Activated naive CD8-positive, alpha-beta T cell treated with anti-CD3 and anti-CD28 coated beads for 36 hours (primary cell): ENCODE results near the gene TMTC2. TPM values are rescaled to one million over a fixed set of nuclear protein-coding genes. Genes with fewer than 3 reads are reported as not detected.

Experiments
- DNase-seq: peaks from one replicate; pipeline ENCODE4 v3.0.0; 2021
- H3K27ac Mint-ChIP-seq: one replicate; pipeline ENCODE4 v1.8.0; 2022; ENCODE audit warnings: mild to moderate bottlenecking, moderate library complexity, mixed read lengths
- H3K27me3 Mint-ChIP-seq: one replicate; pipeline ENCODE4 v1.8.0; 2022; ENCODE audit warnings: mild to moderate bottlenecking, mixed read lengths
- H3K36me3 Mint-ChIP-seq: one replicate; pipeline ENCODE4 v1.8.0; 2021; ENCODE audit warnings: mild to moderate bottlenecking, mixed read lengths
- H3K4me1 Mint-ChIP-seq: one replicate; pipeline ENCODE4 v1.8.0; 2021; ENCODE audit warnings: mixed read lengths
- H3K4me3 Mint-ChIP-seq: one replicate; pipeline ENCODE4 v1.8.0; 2022; ENCODE audit warnings: mild to moderate bottlenecking, moderate library complexity, mixed read lengths
- H3K9me3 Mint-ChIP-seq: one replicate; pipeline ENCODE4 v1.8.0; 2022; ENCODE audit warnings: mixed read lengths
- total RNA-seq, 2 experiments: library from RNA; stranded (reverse); gene quantifications; one replicate each; pipeline ENCODE4 v1.2.3, GENCODE V29; 2021

The TMTC2 gene
- total RNA-seq, 2 experiments from 2014 or later: 1.4 to 1.7 TPM

GRCh38 chr12:82926630-82927029 is 239.9 kb downstream of the TMTC2 start:
- Mint-ChIP-seq H3K4me1 (no peaks in the 10 kb centered on the region), H3K36me3 (no peaks in the 10 kb centered on the region), H3K27me3 (no peaks in the 10 kb centered on the region), H3K4me3 (no peak overlapping the region), H3K27ac (no peak overlapping the region), H3K9me3 (no peaks in the 10 kb centered on the region)
- no peak for DNase-seq

- Mint-ChIP-seq H3K9me3 (no peaks in the 10 kb centered on the region), H3K27ac (no peak overlapping the region), H3K4me3 (no peak overlapping the region), H3K27me3 (no peaks in the 10 kb centered on the region), H3K36me3 (no peaks in the 10 kb centered on the region), H3K4me1 (no peaks in the 10 kb centered on the region)
- no peak for DNase-seq
These were observed 243.6 kb downstream of the TMTC2 start for GRCh38 chr12:82930301-82930700.

- no peaks in the 10 kb centered on the region for H3K36me3 Mint-ChIP-seq
These were observed 244.8 kb downstream of the TMTC2 start for GRCh38 chr12:82931349-82932116.

GRCh38 chr12:82937151-82937550 is 250.4 kb downstream of the TMTC2 start:
- Mint-ChIP-seq H3K27ac (no peak overlapping the region), H3K27me3 (no peaks in the 10 kb centered on the region), H3K4me3 (no peak overlapping the region), H3K4me1 (peaks cover 2% of the 10 kb centered on the region), H3K36me3 (no peaks in the 10 kb centered on the region), H3K9me3 (no peaks in the 10 kb centered on the region)
- DNase-seq: no peak

More at GRCh38 chr12:82931349-82932116, 244.8 kb downstream of the TMTC2 start:
- Mint-ChIP-seq H3K9me3 (no peaks in the 10 kb centered on the region), H3K27me3 (no peaks in the 10 kb centered on the region), H3K4me1 (no peaks in the 10 kb centered on the region), H3K4me3 (no peak overlapping the region), H3K27ac (no peak overlapping the region)
- DNase-seq: no peak

GRCh38 chr12:82942521-82942920 is 255.8 kb downstream of the TMTC2 start:
- Mint-ChIP-seq H3K36me3 (no peaks in the 10 kb centered on the region), H3K9me3 (no peaks in the 10 kb centered on the region), H3K4me3 (no peak overlapping the region), H3K27me3 (no peaks in the 10 kb centered on the region), H3K4me1 (peaks cover 2% of the 10 kb centered on the region), H3K27ac (no peak overlapping the region)
- no peak for DNase-seq

- H3K27me3 Mint-ChIP-seq: no peaks in the 10 kb centered on the region
- DNase-seq: no peak
- peaks cover 2% of the 10 kb centered on the region for H3K4me1 Mint-ChIP-seq
- H3K27ac Mint-ChIP-seq: no peak overlapping the region
- H3K4me3 Mint-ChIP-seq: no peak overlapping the region
- H3K36me3 Mint-ChIP-seq: no peaks in the 10 kb centered on the region
- H3K9me3 Mint-ChIP-seq: no peaks in the 10 kb centered on the region
These were observed 256.3 kb downstream of the TMTC2 start for GRCh38 chr12:82942991-82943401.

GRCh38 chr12:82948491-82948890 is 261.8 kb downstream of the TMTC2 start:
- DNase-seq: no peak
- no peak overlapping the region for H3K27ac Mint-ChIP-seq
- H3K9me3 Mint-ChIP-seq: no peaks in the 10 kb centered on the region
- H3K36me3 Mint-ChIP-seq: no peaks in the 10 kb centered on the region
- H3K4me1 Mint-ChIP-seq: no peaks in the 10 kb centered on the region
- no peaks in the 10 kb centered on the region for H3K27me3 Mint-ChIP-seq
- no peak overlapping the region for H3K4me3 Mint-ChIP-seq

- Mint-ChIP-seq H3K36me3 (no peaks in the 10 kb centered on the region), H3K4me1 (no peaks in the 10 kb centered on the region), H3K27me3 (no peaks in the 10 kb centered on the region), H3K9me3 (no peaks in the 10 kb centered on the region), H3K27ac (no peak overlapping the region), H3K4me3 (no peak overlapping the region)
- DNase-seq: no peak
These were observed 263.6 kb downstream of the TMTC2 start for GRCh38 chr12:82950356-82950755.

- Mint-ChIP-seq H3K27me3 (no peaks in the 10 kb centered on the region), H3K4me1 (no peaks in the 10 kb centered on the region), H3K9me3 (peaks cover 5% of the 10 kb centered on the region), H3K36me3 (no peaks in the 10 kb centered on the region), H3K27ac (no peak overlapping the region), H3K4me3 (no peak overlapping the region)
- DNase-seq: no peak
These were observed 266.2 kb downstream of the TMTC2 start for GRCh38 chr12:82952946-82953345.

- peaks cover 5% of the 10 kb centered on the region for H3K9me3 Mint-ChIP-seq
- no peak overlapping the region for H3K27ac Mint-ChIP-seq
- H3K36me3 Mint-ChIP-seq: no peaks in the 10 kb centered on the region
- H3K4me1 Mint-ChIP-seq: no peaks in the 10 kb centered on the region
- DNase-seq: no peak
- H3K4me3 Mint-ChIP-seq: no peak overlapping the region
- H3K27me3 Mint-ChIP-seq: no peaks in the 10 kb centered on the region
These were observed 266.7 kb downstream of the TMTC2 start for GRCh38 chr12:82953397-82953796.

GRCh38 chr12:82954064-82954463 is 267.4 kb downstream of the TMTC2 start:
- no peaks in the 10 kb centered on the region for H3K27me3 Mint-ChIP-seq
- H3K9me3 Mint-ChIP-seq: peaks cover 5% of the 10 kb centered on the region
- no peaks in the 10 kb centered on the region for H3K4me1 Mint-ChIP-seq
- no peak overlapping the region for H3K4me3 Mint-ChIP-seq
- DNase-seq: no peak
- no peak overlapping the region for H3K27ac Mint-ChIP-seq
- no peaks in the 10 kb centered on the region for H3K36me3 Mint-ChIP-seq

- H3K36me3 Mint-ChIP-seq: no peaks in the 10 kb centered on the region
- peaks cover 5% of the 10 kb centered on the region for H3K9me3 Mint-ChIP-seq
- DNase-seq: no peak
- H3K4me1 Mint-ChIP-seq: no peaks in the 10 kb centered on the region
- H3K27me3 Mint-ChIP-seq: no peaks in the 10 kb centered on the region
- H3K4me3 Mint-ChIP-seq: no peak overlapping the region
- no peak overlapping the region for H3K27ac Mint-ChIP-seq
These were observed 267.9 kb downstream of the TMTC2 start for GRCh38 chr12:82954572-82954971.

GRCh38 chr12:82955043-82955442 is 268.3 kb downstream of the TMTC2 start:
- no peak overlapping the region for H3K4me3 Mint-ChIP-seq
- no peak for DNase-seq
- no peaks in the 10 kb centered on the region for H3K27me3 Mint-ChIP-seq
- no peak overlapping the region for H3K27ac Mint-ChIP-seq
- H3K9me3 Mint-ChIP-seq: peaks cover 9% of the 10 kb centered on the region
- no peaks in the 10 kb centered on the region for H3K36me3 Mint-ChIP-seq
- no peaks in the 10 kb centered on the region for H3K4me1 Mint-ChIP-seq

- no peak for DNase-seq
- Mint-ChIP-seq H3K27ac (no peak overlapping the region), H3K36me3 (no peaks in the 10 kb centered on the region), H3K4me3 (no peak overlapping the region), H3K4me1 (no peaks in the 10 kb centered on the region), H3K27me3 (no peaks in the 10 kb centered on the region), H3K9me3 (peaks cover 9% of the 10 kb centered on the region)
These were observed 272.3 kb downstream of the TMTC2 start for GRCh38 chr12:82958966-82959365.

GRCh38 chr12:82959821-82960220 is 273.1 kb downstream of the TMTC2 start:
- H3K9me3 Mint-ChIP-seq: peaks cover 9% of the 10 kb centered on the region
- no peaks in the 10 kb centered on the region for H3K27me3 Mint-ChIP-seq
- no peak for DNase-seq
- no peaks in the 10 kb centered on the region for H3K4me1 Mint-ChIP-seq
- no peaks in the 10 kb centered on the region for H3K36me3 Mint-ChIP-seq
- H3K4me3 Mint-ChIP-seq: no peak overlapping the region
- no peak overlapping the region for H3K27ac Mint-ChIP-seq

- no peaks in the 10 kb centered on the region for H3K4me1 Mint-ChIP-seq
- no peak overlapping the region for H3K27ac Mint-ChIP-seq
- H3K4me3 Mint-ChIP-seq: no peak overlapping the region
- no peak for DNase-seq
- H3K27me3 Mint-ChIP-seq: no peaks in the 10 kb centered on the region
- H3K36me3 Mint-ChIP-seq: no peaks in the 10 kb centered on the region
- peaks cover 9% of the 10 kb centered on the region for H3K9me3 Mint-ChIP-seq
These were observed 275.1 kb downstream of the TMTC2 start for GRCh38 chr12:82961835-82962234.
